ENCODE results near the gene KRTAP10-3. TPM values are rescaled to one million over a fixed set of nuclear protein-coding genes. Genes with fewer than 3 reads are reported as not detected.
"Not testable (repeated sequence)": the region's sequence is repeated elsewhere in the genome, so short reads cannot be mapped to it uniquely, and the experiment has no call there.

Gene KRTAP10-3
- total RNA-seq, 3 donors from 2014 or later (not counting 1 experiment from before 2014, with no cell fraction given), result not detected

DNA sequence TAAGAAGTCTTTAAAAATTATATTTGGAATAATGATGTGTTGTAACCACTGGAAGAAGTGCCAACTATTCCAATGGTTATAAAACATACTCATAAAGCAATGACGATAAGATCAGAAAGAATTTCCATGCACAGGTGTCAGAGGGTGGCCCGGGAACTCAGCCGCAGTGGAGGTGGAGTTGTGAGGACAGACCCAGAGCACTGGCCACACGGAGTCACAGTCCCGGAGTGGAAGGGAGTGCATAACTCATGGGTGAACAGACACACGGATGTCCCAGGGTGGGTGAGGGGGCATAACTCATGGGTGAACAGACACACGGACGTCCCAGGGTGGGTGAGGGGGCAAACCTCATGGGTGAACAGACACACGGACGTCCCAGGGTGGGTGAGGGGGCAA lies 17.4 kb upstream of the KRTAP10-3 start:
- Histone ChIP-seq H3K4me3 (ENCODE audit: low read length) (no peak overlapping the region), H3K27me3 (ENCODE audit: control insufficient read depth, insufficient read depth, low read length) (no peaks in the 10 kb centered on the region), H3K27ac (ENCODE audit: low read length) (no peak overlapping the region), H3K9me3 (ENCODE audit: control insufficient read depth, insufficient read depth, low read length) (peaks cover 2% of the 10 kb centered on the region), H3K4me1 (ENCODE audit: control insufficient read depth, insufficient read depth, low read length) (no peaks in the 10 kb centered on the region), H3K36me3 (ENCODE audit: control insufficient read depth, insufficient read depth, low read length) (no peaks in the 10 kb centered on the region)
- Mint-ChIP-seq H3K4me1 (peaks cover 5 to 17% of the 10 kb centered on the region in 2 donors), H3K36me3 (peaks cover 9% of the 10 kb centered on the region), H3K9me3 (peaks cover 0 to 7% of the 10 kb centered on the region in 2 donors), H3K27ac (no peak overlapping the region), H3K4me3 (no peak overlapping the region), H3K27me3 (ENCODE audit: low read depth in 2 of 2) (peaks cover 37 to 40% of the 10 kb centered on the region in 2 donors)
- 86% methylated on average over 8 of the region's 10 CpGs for WGBS (ENCODE audit: insufficient coverage)
- no peak for ATAC-seq
- no peak for DNase-seq
- intact Hi-C loops (cut with micrococcal nuclease), result no loop called here
- no peak for TF ChIP-seq CTCF (IDR thresholded peaks at IDR 0.05)

DNA sequence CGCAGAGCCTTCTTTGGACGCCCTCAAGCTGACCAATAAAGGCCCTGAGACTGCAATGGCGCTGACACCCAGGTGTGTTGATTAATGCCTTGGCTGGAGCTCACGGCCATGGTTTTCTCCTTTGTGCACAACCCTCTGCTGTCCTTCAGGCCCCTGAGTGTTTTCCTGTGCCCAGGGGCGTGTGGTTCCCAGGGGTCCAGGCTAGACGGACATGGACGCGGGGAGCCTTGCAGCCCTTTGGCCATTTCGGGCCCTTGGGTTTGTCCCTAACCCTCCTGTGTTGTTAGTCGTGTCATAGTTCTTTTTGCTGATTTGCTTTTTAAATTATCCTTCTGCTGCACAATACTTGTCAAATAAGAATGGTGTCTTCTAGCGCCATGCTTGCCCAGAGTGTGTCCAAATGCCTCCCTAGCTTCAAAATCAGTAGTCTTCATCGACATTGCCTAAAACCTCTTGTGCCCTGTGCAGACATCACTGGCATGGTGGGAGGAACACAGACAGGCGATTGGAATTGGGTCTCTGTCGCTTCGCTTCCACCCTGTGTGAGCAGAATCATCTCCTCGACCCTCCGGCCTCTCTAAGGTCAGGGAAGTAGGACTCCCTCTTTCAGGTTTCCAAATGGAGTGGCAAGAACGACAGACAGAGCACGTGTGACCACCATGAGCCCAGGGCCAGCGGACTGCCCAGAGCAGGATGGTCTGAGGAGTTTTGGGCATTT lies 16.9 kb upstream of the KRTAP10-3 start:
- Mint-ChIP-seq H3K4me3 (no peak overlapping the region), H3K4me1 (peaks cover under 1 to 17% of the 10 kb centered on the region in 2 donors), H3K27me3 (ENCODE audit: low read depth in 2 of 2) (peaks cover 33 to 40% of the 10 kb centered on the region in 2 donors), H3K27ac (no peak overlapping the region), H3K36me3 (peaks cover 5% of the 10 kb centered on the region), H3K9me3 (peaks cover 0 to 5% of the 10 kb centered on the region in 2 donors)
- H3K27me3 ChIP-seq (ENCODE audit: control insufficient read depth, insufficient read depth, low read length), result no peaks in the 10 kb centered on the region
- no peak overlapping the region for H3K4me3 ChIP-seq (ENCODE audit: low read length)
- intact Hi-C loops (cut with micrococcal nuclease), result no loop called here
- no peak overlapping the region for H3K27ac ChIP-seq (ENCODE audit: low read length)
- DNase-seq (no peak), ATAC-seq (no peak)
- H3K9me3 ChIP-seq (ENCODE audit: control insufficient read depth, insufficient read depth, low read length), result peaks cover 2% of the 10 kb centered on the region
- 92% methylated on average over 20 of the region's 20 CpGs for WGBS (ENCODE audit: insufficient coverage)
- H3K4me1 ChIP-seq (ENCODE audit: control insufficient read depth, insufficient read depth, low read length), result no peaks in the 10 kb centered on the region
- no peaks in the 10 kb centered on the region for H3K36me3 ChIP-seq (ENCODE audit: control insufficient read depth, insufficient read depth, low read length)
- TF ChIP-seq CTCF (IDR thresholded peaks at IDR 0.05), result no peak

GRCh38 chr21:44574457-44575306 lies 16.1 kb upstream of the KRTAP10-3 start:
- Mint-ChIP-seq H3K27me3 (ENCODE audit: low read depth in 2 of 2) (peaks cover 30 to 33% of the 10 kb centered on the region in 2 donors), H3K27ac (no peak overlapping the region), H3K36me3 (peaks cover 5% of the 10 kb centered on the region), H3K4me1 (peaks cover 0 to 11% of the 10 kb centered on the region in 2 donors), H3K9me3 (peaks cover 0 to 2% of the 10 kb centered on the region in 2 donors), H3K4me3 (no peak overlapping the region)
- no peak overlapping the region for H3K27ac ChIP-seq (ENCODE audit: low read length)
- H3K4me1 ChIP-seq (ENCODE audit: control insufficient read depth, insufficient read depth, low read length), result no peaks in the 10 kb centered on the region
- TF ChIP-seq CTCF (IDR thresholded peaks at IDR 0.05), result no peak
- H3K4me3 ChIP-seq (ENCODE audit: low read length), result no peak overlapping the region
- no peaks in the 10 kb centered on the region for H3K27me3 ChIP-seq (ENCODE audit: control insufficient read depth, insufficient read depth, low read length)
- intact Hi-C loops (cut with micrococcal nuclease), result no loop called here
- WGBS (ENCODE audit: insufficient coverage), result 45% methylated on average over 21 of the region's 21 CpGs
- no peak for DNase-seq
- H3K36me3 ChIP-seq (ENCODE audit: control insufficient read depth, insufficient read depth, low read length), result no peaks in the 10 kb centered on the region
- H3K9me3 ChIP-seq (ENCODE audit: control insufficient read depth, insufficient read depth, low read length), result peaks cover 2% of the 10 kb centered on the region
- ATAC-seq, result no peak

DNA sequence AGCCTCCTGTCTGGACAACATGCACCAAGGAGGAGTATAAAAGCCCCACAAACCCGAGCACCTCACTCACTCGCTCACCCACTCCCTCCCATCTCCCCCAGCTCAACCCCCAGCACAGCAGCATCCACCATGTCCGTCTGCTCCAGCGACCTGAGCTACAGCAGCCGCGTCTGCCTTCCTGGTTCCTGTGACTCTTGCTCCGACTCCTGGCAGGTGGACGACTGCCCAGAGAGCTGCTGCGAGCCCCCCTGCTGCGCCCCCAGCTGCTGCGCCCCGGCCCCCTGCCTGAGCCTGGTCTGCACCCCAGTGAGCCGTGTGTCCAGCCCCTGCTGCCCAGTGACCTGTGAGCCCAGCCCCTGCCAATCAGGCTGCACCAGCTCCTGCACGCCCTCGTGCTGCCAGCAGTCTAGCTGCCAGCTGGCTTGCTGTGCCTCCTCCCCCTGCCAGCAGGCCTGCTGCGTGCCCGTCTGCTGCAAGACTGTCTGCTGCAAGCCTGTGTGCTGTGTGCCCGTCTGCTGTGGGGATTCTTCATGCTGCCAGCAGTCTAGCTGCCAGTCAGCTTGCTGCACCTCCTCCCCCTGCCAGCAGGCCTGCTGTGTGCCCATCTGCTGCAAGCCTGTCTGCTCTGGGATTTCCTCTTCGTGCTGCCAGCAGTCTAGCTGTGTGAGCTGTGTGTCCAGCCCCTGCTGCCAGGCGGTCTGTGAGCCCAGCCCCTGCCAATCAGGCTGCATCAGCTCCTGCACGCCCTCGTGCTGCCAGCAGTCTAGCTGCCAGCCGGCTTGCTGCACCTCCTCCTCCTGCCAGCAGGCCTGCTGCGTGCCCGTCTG lies 15.2 kb upstream of the KRTAP10-3 start, which contains the start of gene KRTAP10-4:
KRTAP10-4 (plus strand) TSS at position 100 of the 827 bp plus-strand sequence; CDS start at position 130, 30 bp downstream.
- H3K27ac Mint-ChIP-seq; ATAC-seq; H3K27ac ChIP-seq (ENCODE audit: low read length); H3K36me3 Mint-ChIP-seq; H3K9me3 ChIP-seq (ENCODE audit: control insufficient read depth, insufficient read depth, low read length); H3K4me3 ChIP-seq (ENCODE audit: low read length); H3K4me3 Mint-ChIP-seq; H3K27me3 ChIP-seq (ENCODE audit: control insufficient read depth, insufficient read depth, low read length); intact Hi-C loops (cut with micrococcal nuclease); H3K36me3 ChIP-seq (ENCODE audit: control insufficient read depth, insufficient read depth, low read length); H3K9me3 Mint-ChIP-seq; DNase-seq; H3K4me1 ChIP-seq (ENCODE audit: control insufficient read depth, insufficient read depth, low read length): not testable (repeated sequence)
- Mint-ChIP-seq H3K4me1 (peaks cover 0 to 11% of the 10 kb centered on the region in 2 donors), H3K27me3 (ENCODE audit: low read depth in 2 of 2) (peaks cover 32 to 39% of the 10 kb centered on the region in 2 donors)
- 81% methylated on average over 21 of the region's 25 CpGs for WGBS (ENCODE audit: insufficient coverage)

All from natural killer cell (primary cell).